HCT116 (cell line): ENCODE results near the gene PLEKHG3. TPM values are rescaled to one million over a fixed set of nuclear protein-coding genes. Genes with fewer than 3 reads are reported as not detected.

Experiments used
- ATAC-seq: fragments of 200-7000 bp; cut with Tn5 transposase; 2 replicates; pipeline ENCODE4 v1.9.1; 2020; ENCODE audit warnings: mild to moderate bottlenecking, moderate library complexity
- BruUV-seq: library from RNA; stranded (reverse); fragments of 400-500 nt; replicated peaks from 2 replicates; lab custom pipeline; 2021; lab: Mats Ljungman, UMichigan
- CTCF ChIA-PET: fragments of 300-600 bp; sonication (Branson Sonifier 250); formaldehyde crosslinking; loops from one replicate; lab custom pipeline; 2021; ENCODE audit warnings: antibody characterized with exemption; lab: Charles Lee
- POLR2A ChIA-PET: fragments of 300-600, 350-600 bp; sonication (Branson Sonifier 250); formaldehyde crosslinking; loops from one replicate; lab custom pipeline; 2021; ENCODE audit warnings: antibody characterized with exemption; lab: Charles Lee
- RAD21 ChIA-PET, 2 experiments: fragments of 300-600 bp; sonication (Branson Sonifier 250); formaldehyde crosslinking; loops; one replicate each; lab custom pipeline; 2023; ENCODE audit warnings: low total read pairs in 2 of 2; ENCODE audit not compliant: uncharacterized antibody in 2 of 2, unreplicated experiment in 2 of 2, low non-redundant PET in 1 of 2; lab: Charles Lee
- DNase-seq: peaks from one replicate; pipeline ENCODE4 v3.0.0-alpha.2; 2010; ENCODE audit warnings: low read depth, low spot score
- H2AFZ ChIP-seq: fragments of 200-600 bp; shearing (Covaris generic), sonication (generic); 2 replicates; pipeline ENCODE4 v1.6.1; 2017; ENCODE audit warnings: low read depth, mixed run types, mixed read lengths, antibody characterized with exemption, low read length; ENCODE audit not compliant: poor library complexity, severe bottlenecking
- H3K27ac ChIP-seq: 2 replicates; pipeline ENCODE4 v1.5.1; 2012; ENCODE audit warnings: low read depth, low read length
- H3K27me3 ChIP-seq: fragments of 200-600 bp; sonication (generic); 2 replicates; pipeline ENCODE4 v1.6.1; 2016; ENCODE audit warnings: mixed run types, low read length, mixed read lengths; ENCODE audit not compliant: insufficient read depth
- H3K36me3 ChIP-seq, 2 experiments: fragments of 200-500 bp in 1 of 2; fragments of 200-600 bp in 1 of 2; sonication (Bioruptor generic) in 1 of 2; sonication (generic) in 1 of 2; 2 replicates each; pipeline versions ENCODE4 v1.5.1 to v1.6.1; 2014 to 2016; ENCODE audit warnings: low read length in 2 of 2, inconsistent platforms in 1 of 2, mixed read lengths in 1 of 2, mixed run types in 1 of 2; ENCODE audit not compliant: insufficient read depth in 2 of 2, control insufficient read depth in 1 of 2
- H3K4me1 ChIP-seq, 2 experiments: fragments of 200-600 bp in 1 of 2; sonication (generic) in 1 of 2; 2 replicates each; pipeline versions ENCODE4 v1.5.1 to v1.6.1; 2012 to 2017; ENCODE audit warnings: low read length in 2 of 2, inconsistent platforms in 1 of 2, mild to moderate bottlenecking in 1 of 2, mixed read lengths in 1 of 2, mixed run types in 1 of 2, moderate library complexity in 1 of 2; ENCODE audit not compliant: insufficient read depth in 2 of 2, control insufficient read depth in 1 of 2
- H3K4me2 ChIP-seq: fragments of 200-600 bp; sonication (generic); 2 replicates; pipeline ENCODE4 v1.6.1; 2017; ENCODE audit warnings: mixed run types, low read length, mixed read lengths
- H3K4me3 ChIP-seq, 2 experiments: fragments of 200-600 bp in 1 of 2; sonication (generic) in 1 of 2; replicated peaks in 1 of 2; 2 replicates each; pipeline ENCODE4 v1.5.1; 2011 to 2016; ENCODE audit warnings: low read length in 2 of 2, control low read depth in 1 of 2, low read depth in 1 of 2, mild to moderate bottlenecking in 1 of 2, mixed read lengths in 1 of 2, mixed run types in 1 of 2
- H3K79me2 ChIP-seq: fragments of 200-600 bp; sonication (generic); 2 replicates; pipeline ENCODE4 v1.6.1; 2017; ENCODE audit warnings: mild to moderate bottlenecking, mixed run types, low read length, moderate library complexity, mixed read lengths; ENCODE audit not compliant: insufficient read depth
- H3K9ac ChIP-seq: fragments of 200-600 bp; sonication (generic); 2 replicates; pipeline ENCODE4 v1.6.1; 2016; ENCODE audit warnings: low read length, mixed read lengths
- H3K9me2 ChIP-seq: fragments of 200-600 bp; sonication (generic), shearing (Covaris generic); 2 replicates; pipeline ENCODE4 v1.6.1; 2017; ENCODE audit warnings: mixed run types, mild to moderate bottlenecking, moderate library complexity; ENCODE audit not compliant: insufficient read depth
- H3K9me3 ChIP-seq, 2 experiments: fragments of 200-500 bp in 1 of 2; fragments of 200-600 bp in 1 of 2; sonication (Bioruptor generic) in 1 of 2; sonication (generic) in 1 of 2; 2 replicates each; pipeline ENCODE4 v1.6.1; 2014 to 2017; ENCODE audit warnings: low read length in 2 of 2, mixed read lengths in 2 of 2, inconsistent platforms in 1 of 2, low read depth in 1 of 2, mild to moderate bottlenecking in 1 of 2, mixed run types in 1 of 2, moderate library complexity in 1 of 2; ENCODE audit not compliant: control insufficient read depth in 1 of 2, insufficient read depth in 1 of 2
- H4K20me1 ChIP-seq: fragments of 200-600 bp; sonication (generic), shearing (Covaris generic); 2 replicates; pipeline ENCODE4 v1.6.1; 2017; ENCODE audit warnings: mixed run types, mild to moderate bottlenecking, moderate library complexity; ENCODE audit not compliant: insufficient read depth
- CEBPB ChIP-seq: IDR thresholded peaks from 2 replicates; pipeline ENCODE4 v1.6.1; 2012; ENCODE audit warnings: low read depth
- ELF1 ChIP-seq: IDR thresholded peaks from 2 replicates; pipeline ENCODE4 v1.6.1; 2012; ENCODE audit warnings: low read depth, borderline replicate concordance
- EZH2phosphoT487 ChIP-seq: fragments of 200-600 bp; IDR thresholded peaks from 2 replicates; pipeline ENCODE4 v1.6.1; 2018; ENCODE audit warnings: antibody characterized with exemption, borderline replicate concordance
- FOSL1 ChIP-seq: IDR thresholded peaks from 2 replicates; pipeline ENCODE4 v1.6.1; 2012; ENCODE audit warnings: low read depth
- MAX ChIP-seq: IDR thresholded peaks from 2 replicates; pipeline ENCODE4 v1.6.1; 2012
- ZBTB33 ChIP-seq: IDR thresholded peaks from 2 replicates; pipeline ENCODE4 v1.6.1; 2011; ENCODE audit warnings: mild to moderate bottlenecking, low read length, moderate library complexity; ENCODE audit not compliant: insufficient replicate concordance; ENCODE audit errors: extremely low read depth
- ZFX ChIP-seq: fragments of 450-650 bp; IDR thresholded peaks from 2 replicates; pipeline ENCODE4 v1.6.1; 2017
- ZNF274 ChIP-seq: fragments of 200-500 bp; sonication (Bioruptor generic); IDR thresholded peaks from 2 replicates; pipeline ENCODE4 v1.6.1; 2014; ENCODE audit warnings: mild to moderate bottlenecking, low read depth, low read length, inconsistent platforms
- intact Hi-C: fragments of 100-400 bp; cut with micrococcal nuclease; formaldehyde crosslinking; loops from 2 replicates; pipeline ENCODE4 v1.10.0; 2022
- total RNA-seq: library from RNA; stranded (reverse); gene quantifications from one replicate; pipeline ENCODE4 v1.2.1, GENCODE V29; 2021; ENCODE audit not compliant: unreplicated experiment

The PLEKHG3 gene
- total RNA-seq, 1 experiment from 2014 or later = 55.6 TPM

- TF ChIP-seq ZBTB33 = no peak
- TF ChIP-seq, all 23 proteins: peak for 0
Observed at GRCh38 chr14:64685371-64686281, 18.6 kb upstream of the PLEKHG3 start (continued).

- Histone ChIP-seq H3K4me1 (peaks cover 3 to 14% of the 10 kb centered on the region in 2 experiments; a peak in 3 of 4 replicates), H3K4me3 (no peak overlapping the region), H3K4me2 (no peak overlapping the region), H3K27me3 (no peaks in the 10 kb centered on the region), H3K9me3 (no peaks in the 10 kb centered on the region), H3K27ac (no peak overlapping the region), H3K79me2 (no peaks in the 10 kb centered on the region), H2AFZ (no peak overlapping the region), H3K9me2 (no peaks in the 10 kb centered on the region), H3K9ac (no peak overlapping the region), H4K20me1 (no peaks in the 10 kb centered on the region), H3K36me3 (no peaks in the 10 kb centered on the region)
- no TSS peak for BruUV-seq
- CTCF ChIA-PET = no interaction called here
- no peak for TF ChIP-seq FOSL1
- no peak for TF ChIP-seq MAX
- no peak for TF ChIP-seq ELF1
- TF ChIP-seq ZNF274 = no peak
- TF ChIP-seq CEBPB = no peak
- no peak for TF ChIP-seq EZH2phosphoT487
- no peak for TF ChIP-seq ZFX
- TF ChIP-seq ZBTB33 = no peak
- POLR2A ChIA-PET = no interaction called here
- DNase-seq (no peak), ATAC-seq (no peak)
- RAD21 ChIA-PET = no interaction called here
- intact Hi-C loops = no loop called here
Observed at GRCh38 chr14:64686282-64686615, 18.0 kb upstream of the PLEKHG3 start.
